ENCODE results near the gene TMEM178B.

Gene TMEM178B

GRCh38 chr7:141484907-141485306 lies 411.0 kb downstream of the TMEM178B start:
- DNase-seq = no peak

GRCh38 chr7:141486959-141487358 lies 413.1 kb downstream of the TMEM178B start:
- DNase-seq = no peak

GRCh38 chr7:141490474-141490873 lies 416.6 kb downstream of the TMEM178B start:
- DNase-seq = no peak

GRCh38 chr7:141495057-141495456 lies 421.2 kb downstream of the TMEM178B start:
- DNase-seq = no peak

GRCh38 chr7:141497391-141497790 lies 423.5 kb downstream of the TMEM178B start:
- no peak for DNase-seq

- no peak for DNase-seq
Measured at GRCh38 chr7:141500608-141501007, 426.7 kb downstream of the TMEM178B start.

GRCh38 chr7:141501451-141501850 lies 427.6 kb downstream of the TMEM178B start:
- DNase-seq = no peak

- no peak for DNase-seq
Measured at GRCh38 chr7:141511316-141511675, 437.4 kb downstream of the TMEM178B start.

- DNase-seq = no peak
Measured at GRCh38 chr7:141511676-141512396, 438.0 kb downstream of the TMEM178B start.

- no peak for DNase-seq
Measured at GRCh38 chr7:141512597-141512996, 438.7 kb downstream of the TMEM178B start.

- DNase-seq = no peak
Measured at GRCh38 chr7:141513720-141514119, 439.9 kb downstream of the TMEM178B start.

- no peak for DNase-seq
Measured at GRCh38 chr7:141515941-141516340, 442.1 kb downstream of the TMEM178B start.

- no peak for DNase-seq
Measured at GRCh38 chr7:141519623-141520022, 445.8 kb downstream of the TMEM178B start.

- DNase-seq = no peak
Measured at GRCh38 chr7:141522657-141523342, 448.9 kb downstream of the TMEM178B start.

GRCh38 chr7:141525973-141526514 lies 452.2 kb downstream of the TMEM178B start:
- no peak for DNase-seq

- no peak for DNase-seq
Measured at GRCh38 chr7:141527076-141527475, 453.2 kb downstream of the TMEM178B start.

GRCh38 chr7:141528399-141528798 lies 454.5 kb downstream of the TMEM178B start:
- DNase-seq = no peak

Data from 8988T (cell line).